ENCODE results near the gene TGFA. TPM values are rescaled to one million over a fixed set of nuclear protein-coding genes. Genes with fewer than 3 reads are reported as not detected.

TGFA gene
- total RNA-seq, 2 experiments from 2014 or later: 0.47 to 0.88 TPM

DNA sequence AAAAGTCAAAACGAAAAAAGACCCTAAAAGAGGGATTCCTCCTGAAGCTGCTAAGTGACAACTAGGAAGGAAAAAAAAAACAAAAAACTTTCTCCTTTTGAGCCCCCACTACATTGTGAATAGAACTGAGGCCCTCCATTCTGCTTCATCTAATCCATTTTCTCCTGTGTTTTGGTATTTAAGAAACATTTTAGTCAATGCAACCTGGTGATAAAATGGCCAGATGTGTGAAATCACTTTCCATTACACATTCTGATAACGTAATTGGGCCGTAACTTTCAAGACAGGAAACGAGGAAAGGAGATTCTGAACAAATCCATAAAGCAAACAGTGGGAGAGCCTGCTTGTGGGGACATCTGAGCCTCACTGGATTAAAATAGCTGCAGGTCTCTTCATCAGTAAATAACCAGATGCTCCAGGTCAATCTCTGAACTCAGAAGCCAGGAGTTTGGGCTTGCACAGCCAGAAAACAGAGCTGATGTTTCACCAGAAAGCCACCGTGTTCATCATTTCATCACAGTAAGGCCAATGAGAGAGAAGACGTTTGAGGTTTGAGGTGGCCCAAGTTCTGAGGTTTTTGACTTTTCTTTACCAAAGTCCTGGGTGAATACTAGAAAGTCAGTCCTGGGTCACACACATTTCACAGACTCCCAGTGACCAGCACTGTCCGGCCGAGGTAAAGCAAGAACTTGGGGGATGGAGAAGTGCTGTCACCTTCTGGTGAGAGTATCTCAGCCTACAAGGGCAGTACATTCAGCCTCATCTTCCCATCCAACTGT is 47.8 kb downstream of the TGFA start:
- no peaks in the 10 kb centered on the region for H3K9me3 ChIP-seq (ENCODE audit: control insufficient read depth in 1 of 2, insufficient read depth in 1 of 2, low read length in 2 of 2)
- no peaks in the 10 kb centered on the region for H3K27me3 ChIP-seq (ENCODE audit: control insufficient read depth in 1 of 2, insufficient read depth in 2 of 2, low read length in 2 of 2)
- H3K27ac ChIP-seq (ENCODE audit: low read depth in 1 of 2, low read length in 2 of 2): no peak overlapping the region
- Mint-ChIP-seq H3K27me3 (no peaks in the 10 kb centered on the region), H3K9me3 (no peaks in the 10 kb centered on the region), H3K36me3 (ENCODE audit: low read depth) (no peaks in the 10 kb centered on the region), H3K4me1 (ENCODE audit: low read depth) (peaks cover 4% of the 10 kb centered on the region), H3K27ac (no peak overlapping the region), H3K4me3 (no peak overlapping the region)
- ChIA-PET CTCF (no interaction called here), POLR2A (no interaction called here)
- H3K4me3 ChIP-seq (ENCODE audit: low read length): no peak overlapping the region
- DNase-seq (no peak), ATAC-seq (ENCODE audit: poor library complexity) (no peak)
- H3K36me3 ChIP-seq (ENCODE audit: insufficient read depth, low read length): no peaks in the 10 kb centered on the region
- TF ChIP-seq, protein P1, sequence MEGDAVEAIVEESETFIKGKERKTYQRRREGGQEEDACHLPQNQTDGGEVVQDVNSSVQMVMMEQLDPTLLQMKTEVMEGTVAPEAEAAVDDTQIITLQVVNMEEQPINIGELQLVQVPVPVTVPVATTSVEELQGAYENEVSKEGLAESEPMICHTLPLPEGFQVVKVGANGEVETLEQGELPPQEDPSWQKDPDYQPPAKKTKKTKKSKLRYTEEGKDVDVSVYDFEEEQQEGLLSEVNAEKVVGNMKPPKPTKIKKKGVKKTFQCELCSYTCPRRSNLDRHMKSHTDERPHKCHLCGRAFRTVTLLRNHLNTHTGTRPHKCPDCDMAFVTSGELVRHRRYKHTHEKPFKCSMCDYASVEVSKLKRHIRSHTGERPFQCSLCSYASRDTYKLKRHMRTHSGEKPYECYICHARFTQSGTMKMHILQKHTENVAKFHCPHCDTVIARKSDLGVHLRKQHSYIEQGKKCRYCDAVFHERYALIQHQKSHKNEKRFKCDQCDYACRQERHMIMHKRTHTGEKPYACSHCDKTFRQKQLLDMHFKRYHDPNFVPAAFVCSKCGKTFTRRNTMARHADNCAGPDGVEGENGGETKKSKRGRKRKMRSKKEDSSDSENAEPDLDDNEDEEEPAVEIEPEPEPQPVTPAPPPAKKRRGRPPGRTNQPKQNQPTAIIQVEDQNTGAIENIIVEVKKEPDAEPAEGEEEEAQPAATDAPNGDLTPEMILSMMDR (IDR thresholded peaks at IDR 0.05): no peak
- H3K4me1 ChIP-seq (ENCODE audit: insufficient read depth, low read length): no peaks in the 10 kb centered on the region
- intact Hi-C loops (cut with DNase I, micrococcal nuclease): no loop called here

DNA sequence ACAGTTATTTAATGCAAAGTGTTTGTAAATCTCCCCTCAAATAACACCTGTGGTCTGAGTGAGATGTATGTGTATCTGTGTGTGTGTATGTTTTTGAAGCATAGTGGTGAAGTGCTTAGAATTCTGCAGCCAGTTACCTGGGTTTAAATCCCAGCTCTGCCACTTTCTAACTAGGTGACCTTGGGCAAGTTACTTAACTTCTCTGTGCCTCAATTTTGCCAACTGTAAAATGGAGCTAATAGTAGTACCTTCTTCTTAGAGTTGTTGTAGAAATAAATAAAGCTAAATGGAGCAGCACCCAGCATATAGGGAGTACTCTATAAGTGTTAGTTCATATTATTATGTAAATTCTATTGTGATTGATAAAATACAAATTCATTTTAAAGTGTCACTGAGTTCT is 48.9 kb downstream of the TGFA start:
- H3K9me3 ChIP-seq (ENCODE audit: control insufficient read depth in 1 of 2, insufficient read depth in 1 of 2, low read length in 2 of 2): no peaks in the 10 kb centered on the region
- no peaks in the 10 kb centered on the region for H3K27me3 Mint-ChIP-seq
- H3K27ac ChIP-seq (ENCODE audit: low read depth in 1 of 2, low read length in 2 of 2): no peak overlapping the region
- no peaks in the 10 kb centered on the region for H3K27me3 ChIP-seq (ENCODE audit: control insufficient read depth in 1 of 2, insufficient read depth in 2 of 2, low read length in 2 of 2)
- H3K36me3 ChIP-seq (ENCODE audit: insufficient read depth, low read length): no peaks in the 10 kb centered on the region
- ATAC-seq (ENCODE audit: poor library complexity) (no peak), DNase-seq (no peak)
- no peak overlapping the region for H3K27ac Mint-ChIP-seq
- no peaks in the 10 kb centered on the region for H3K4me1 Mint-ChIP-seq (ENCODE audit: low read depth)
- TF ChIP-seq, protein P1 (IDR thresholded peaks at IDR 0.05): no peak
- POLR2A ChIA-PET: no interaction called here
- H3K4me3 Mint-ChIP-seq: no peak overlapping the region
- no peaks in the 10 kb centered on the region for H3K9me3 Mint-ChIP-seq
- H3K4me3 ChIP-seq (ENCODE audit: low read length): no peak overlapping the region
- H3K4me1 ChIP-seq (ENCODE audit: insufficient read depth, low read length): no peaks in the 10 kb centered on the region
- no peaks in the 10 kb centered on the region for H3K36me3 Mint-ChIP-seq (ENCODE audit: low read depth)
- CTCF ChIA-PET: no interaction called here
- intact Hi-C loops (cut with DNase I, micrococcal nuclease): no loop called here

DNA sequence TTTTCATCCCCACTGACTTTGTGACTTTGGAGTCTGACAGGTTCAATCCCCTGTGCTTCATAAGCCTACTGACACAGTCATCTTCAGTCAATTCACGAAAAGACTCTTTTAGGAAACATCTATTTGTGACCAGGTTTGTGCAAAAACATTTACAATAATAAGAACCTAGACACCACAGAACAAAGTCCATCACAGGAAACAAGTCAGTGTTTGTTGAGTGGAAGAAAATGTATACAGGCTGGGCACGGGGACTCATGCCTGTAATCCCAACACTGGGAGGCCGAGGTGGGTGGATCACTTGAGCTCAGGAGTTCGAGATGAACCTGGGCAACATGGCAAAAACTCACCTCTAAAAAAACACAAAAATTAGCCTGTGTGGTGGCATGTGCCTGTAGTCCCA is 49.7 kb downstream of the TGFA start:
- DNase-seq (no peak), ATAC-seq (ENCODE audit: poor library complexity) (no peak)
- no peaks in the 10 kb centered on the region for H3K9me3 Mint-ChIP-seq
- no peaks in the 10 kb centered on the region for H3K27me3 Mint-ChIP-seq
- ChIA-PET CTCF (no interaction called here), POLR2A (no interaction called here)
- TF ChIP-seq, protein P1 (IDR thresholded peaks at IDR 0.05): no peak
- no peaks in the 10 kb centered on the region for H3K27me3 ChIP-seq (ENCODE audit: control insufficient read depth in 1 of 2, insufficient read depth in 2 of 2, low read length in 2 of 2)
- intact Hi-C loops (cut with DNase I, micrococcal nuclease): no loop called here
- no peaks in the 10 kb centered on the region for H3K4me1 Mint-ChIP-seq (ENCODE audit: low read depth)
- no peak overlapping the region for H3K4me3 ChIP-seq (ENCODE audit: low read length)
- H3K4me1 ChIP-seq (ENCODE audit: insufficient read depth, low read length): no peaks in the 10 kb centered on the region
- no peak overlapping the region for H3K27ac ChIP-seq (ENCODE audit: low read depth in 1 of 2, low read length in 2 of 2)
- no peak overlapping the region for H3K4me3 Mint-ChIP-seq
- H3K36me3 ChIP-seq (ENCODE audit: insufficient read depth, low read length): no peaks in the 10 kb centered on the region
- no peaks in the 10 kb centered on the region for H3K36me3 Mint-ChIP-seq (ENCODE audit: low read depth)
- H3K9me3 ChIP-seq (ENCODE audit: control insufficient read depth in 1 of 2, insufficient read depth in 1 of 2, low read length in 2 of 2): no peaks in the 10 kb centered on the region
- H3K27ac Mint-ChIP-seq: no peak overlapping the region
